ENCODE measurements around the gene CCDC85A. TPM values are rescaled to one million over a fixed set of nuclear protein-coding genes. Genes with fewer than 3 reads are reported as not detected.
"Not testable (repeated sequence)": the region's sequence is repeated elsewhere in the genome, so short reads cannot be mapped to it uniquely, and the experiment has no call there.

The CCDC85A gene
- total RNA-seq: not detected

DNA sequence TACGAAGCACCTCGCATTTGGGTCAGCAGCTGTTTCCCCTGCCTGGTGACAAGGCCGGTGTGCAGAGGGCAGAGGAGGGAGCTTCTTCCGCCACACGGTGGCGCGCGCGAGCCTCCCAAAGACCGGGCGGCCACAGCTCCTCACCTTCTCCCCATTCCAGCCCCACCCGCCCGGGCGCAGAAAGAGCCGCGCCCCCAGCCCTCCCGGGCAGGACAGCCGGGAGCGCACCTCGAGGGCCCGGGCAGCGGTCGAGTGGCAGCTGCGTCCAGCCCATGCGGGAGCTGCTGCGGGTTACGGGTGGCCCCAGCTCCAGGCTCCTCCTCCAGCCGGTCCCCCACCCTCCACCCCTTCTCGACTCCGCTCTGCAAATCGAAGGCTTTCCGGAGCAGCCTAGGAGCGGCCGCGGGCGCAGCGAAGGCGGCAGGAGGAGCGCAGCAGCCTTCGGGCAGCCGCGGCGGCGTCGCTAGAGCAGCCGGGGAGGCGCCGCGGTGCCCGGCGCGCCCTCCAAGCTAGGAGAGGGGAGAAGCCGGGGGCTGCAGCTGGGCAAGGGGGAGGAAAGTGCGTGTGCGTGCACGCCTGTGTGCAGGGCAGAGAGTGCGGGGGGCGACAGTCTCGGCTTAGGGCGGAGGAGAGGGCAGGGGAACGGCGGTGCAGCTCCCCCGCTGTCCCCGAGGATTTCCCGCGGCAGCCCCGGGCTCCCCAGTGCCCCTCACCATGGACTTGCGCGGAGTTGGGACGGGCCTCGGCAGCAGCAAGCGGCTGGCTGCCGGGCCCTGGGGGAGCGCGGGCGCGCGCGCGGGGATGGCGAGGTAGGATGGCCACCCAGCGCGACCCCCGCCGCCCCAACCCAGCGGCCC lies at the start of gene CCDC85A:
Gene CCDC85A (plus strand): TSS at position 348 of the 857 bp plus-strand sequence. CDS start 635 bp downstream, outside the sequence.
- H3K4me3 Mint-ChIP-seq: peak within 1 kb of the TSS; percentile 48
- ATAC-seq (ENCODE audit: low read depth) (peak; percentile 95), DNase-seq (peak; percentile 84)
- POLR2A ChIA-PET: no interaction called here
- peaks cover 4% of the 10 kb centered on the region for H3K4me1 Mint-ChIP-seq
- no peak within 1 kb of the TSS for H3K27ac Mint-ChIP-seq
- no peaks in the 10 kb centered on the region for H3K9me3 Mint-ChIP-seq
- H3K36me3 Mint-ChIP-seq: no peaks in the 10 kb centered on the region
- peaks cover 50% of the 10 kb centered on the region for H3K27me3 Mint-ChIP-seq

DNA sequence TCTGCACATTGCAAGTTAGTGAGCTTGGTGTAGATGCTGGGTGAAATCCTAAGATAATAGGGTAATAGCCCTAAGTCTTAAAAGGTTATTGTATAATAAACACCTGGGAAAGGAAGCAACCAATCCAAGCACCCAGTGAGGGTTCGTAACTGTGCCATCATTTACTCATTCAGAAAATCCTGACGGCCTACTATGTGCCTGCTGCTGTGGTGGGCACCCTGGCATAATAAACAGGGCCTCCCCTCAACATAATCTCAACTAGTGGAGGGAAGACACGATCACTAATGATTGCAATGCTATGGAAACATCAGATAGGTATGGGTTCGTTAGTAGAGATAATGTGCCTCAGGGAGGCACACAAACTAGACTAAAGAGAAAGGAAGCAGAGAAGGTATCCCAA lies 48.9 kb upstream of the CCDC85A start:
- POLR2A ChIA-PET: no interaction called here
- Mint-ChIP-seq H3K4me1 (no peaks in the 10 kb centered on the region), H3K36me3 (no peaks in the 10 kb centered on the region), H3K9me3 (peaks cover 3% of the 10 kb centered on the region), H3K27me3 (no peaks in the 10 kb centered on the region), H3K27ac (no peak overlapping the region), H3K4me3 (no peak overlapping the region)
- ATAC-seq (ENCODE audit: low read depth) (no peak), DNase-seq (no peak)

DNA sequence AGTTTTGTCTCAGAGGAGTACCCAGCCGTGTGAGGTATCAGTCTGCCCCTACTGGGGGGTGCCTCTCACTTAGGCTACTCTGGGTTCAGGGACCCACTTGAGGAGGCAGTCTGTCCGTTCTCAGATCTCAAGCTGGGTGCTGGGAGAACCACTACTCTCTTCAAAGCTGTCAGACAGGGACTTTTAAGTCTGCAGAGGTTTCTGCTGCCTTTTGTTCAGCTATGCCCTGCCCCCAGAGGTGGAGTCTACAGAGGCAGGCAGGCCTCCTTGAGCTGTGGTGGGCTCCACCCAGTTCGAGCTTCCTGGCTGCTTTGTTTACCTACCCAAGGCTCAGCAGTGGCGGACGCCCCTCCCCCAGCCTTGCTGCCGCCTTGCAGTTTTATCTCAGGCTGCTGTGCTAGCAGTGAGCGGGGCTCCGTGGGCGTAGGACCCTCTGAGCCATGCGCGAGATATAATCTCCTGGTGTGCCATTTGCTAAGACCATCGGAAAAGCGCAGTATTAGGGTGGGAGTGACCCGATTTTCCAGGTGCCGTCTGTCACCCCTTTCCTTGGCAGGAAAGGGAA lies 41.2 kb upstream of the CCDC85A start:
- H3K27me3 Mint-ChIP-seq; H3K4me1 Mint-ChIP-seq; ATAC-seq (ENCODE audit: low read depth); H3K4me3 Mint-ChIP-seq; H3K9me3 Mint-ChIP-seq; H3K27ac Mint-ChIP-seq; H3K36me3 Mint-ChIP-seq; DNase-seq; POLR2A ChIA-PET: not testable (repeated sequence)

DNA sequence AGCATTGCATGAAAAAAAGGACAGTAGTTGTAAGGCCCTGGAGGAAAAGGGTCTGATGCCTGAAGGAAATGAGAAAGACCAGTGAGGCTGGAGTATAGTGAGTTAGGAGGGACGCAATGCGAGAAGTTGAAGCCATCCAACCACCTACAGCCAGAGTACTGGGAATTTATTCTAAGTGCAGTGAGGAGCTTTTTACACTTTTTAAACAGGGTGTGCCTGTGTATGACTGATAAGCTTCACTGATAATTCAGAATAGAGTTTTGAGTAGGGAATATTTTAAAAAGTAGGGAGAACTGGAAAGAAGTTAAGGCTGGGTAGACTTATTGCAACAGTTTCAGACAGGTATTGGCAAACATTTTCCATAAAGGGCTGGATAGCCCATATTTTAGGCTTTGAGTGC lies 35.9 kb upstream of the CCDC85A start:
- Mint-ChIP-seq H3K27me3 (no peaks in the 10 kb centered on the region), H3K36me3 (no peaks in the 10 kb centered on the region)
- POLR2A ChIA-PET: no interaction called here

DNA sequence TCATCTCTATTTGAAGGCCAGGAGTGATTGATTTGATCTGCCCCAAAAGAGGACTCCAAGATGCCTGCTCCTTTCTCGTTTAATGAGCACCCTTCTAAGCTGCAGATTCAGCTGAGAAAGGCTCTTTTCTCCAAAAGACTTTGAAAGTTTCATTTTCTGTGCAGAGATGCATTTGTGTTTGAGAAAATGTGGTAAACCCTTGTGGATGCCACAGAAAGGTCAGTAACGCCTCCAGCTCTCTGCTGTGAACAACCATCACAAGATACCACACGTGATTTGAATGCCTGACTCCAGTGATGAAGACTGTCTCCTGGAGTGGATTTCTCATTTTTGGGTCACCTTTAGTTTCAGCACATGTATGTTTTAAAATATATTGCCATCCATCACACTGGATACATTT lies 35.0 kb upstream of the CCDC85A start:
- H3K4me3 Mint-ChIP-seq: no peak overlapping the region
- no peak for DNase-seq
- no peak overlapping the region for H3K27ac Mint-ChIP-seq
- H3K36me3 Mint-ChIP-seq: no peaks in the 10 kb centered on the region
- H3K9me3 Mint-ChIP-seq: no peaks in the 10 kb centered on the region
- POLR2A ChIA-PET: no interaction called here
- ATAC-seq (ENCODE audit: low read depth): no peak
- H3K4me1 Mint-ChIP-seq: no peaks in the 10 kb centered on the region
- H3K27me3 Mint-ChIP-seq: no peaks in the 10 kb centered on the region

More for the DNA sequence above, 35.9 kb upstream of the CCDC85A start:
- Mint-ChIP-seq H3K27ac (no peak overlapping the region), H3K4me1 (no peaks in the 10 kb centered on the region), H3K9me3 (peaks cover 2% of the 10 kb centered on the region), H3K4me3 (no peak overlapping the region)
- no peak for DNase-seq
- no peak for ATAC-seq (ENCODE audit: low read depth)

DNA sequence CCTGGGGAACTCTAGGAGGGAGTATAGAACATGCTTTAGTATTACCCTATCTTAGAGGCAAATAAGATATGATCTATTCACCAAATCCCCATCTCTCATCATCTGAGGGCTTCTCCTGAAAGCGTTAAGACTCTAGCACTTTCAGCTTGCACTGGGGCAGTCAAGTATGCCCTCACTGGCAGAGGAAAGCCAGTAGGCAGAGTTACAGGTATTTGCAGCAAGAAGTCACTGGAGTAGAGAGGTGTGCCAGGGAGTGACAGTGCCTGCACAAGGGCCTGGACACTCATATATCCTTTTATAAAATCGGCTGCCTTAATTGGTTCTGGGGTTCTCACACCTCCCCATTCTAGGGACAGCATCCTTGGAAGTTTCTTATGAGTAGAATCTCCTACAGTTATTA lies 31.9 kb upstream of the CCDC85A start:
- no peak for ATAC-seq (ENCODE audit: low read depth)
- H3K27ac Mint-ChIP-seq: no peak overlapping the region
- POLR2A ChIA-PET: no interaction called here
- H3K4me3 Mint-ChIP-seq: no peak overlapping the region
- no peaks in the 10 kb centered on the region for H3K4me1 Mint-ChIP-seq
- no peak for DNase-seq
- H3K27me3 Mint-ChIP-seq: no peaks in the 10 kb centered on the region
- H3K36me3 Mint-ChIP-seq: no peaks in the 10 kb centered on the region
- H3K9me3 Mint-ChIP-seq: no peaks in the 10 kb centered on the region

DNA sequence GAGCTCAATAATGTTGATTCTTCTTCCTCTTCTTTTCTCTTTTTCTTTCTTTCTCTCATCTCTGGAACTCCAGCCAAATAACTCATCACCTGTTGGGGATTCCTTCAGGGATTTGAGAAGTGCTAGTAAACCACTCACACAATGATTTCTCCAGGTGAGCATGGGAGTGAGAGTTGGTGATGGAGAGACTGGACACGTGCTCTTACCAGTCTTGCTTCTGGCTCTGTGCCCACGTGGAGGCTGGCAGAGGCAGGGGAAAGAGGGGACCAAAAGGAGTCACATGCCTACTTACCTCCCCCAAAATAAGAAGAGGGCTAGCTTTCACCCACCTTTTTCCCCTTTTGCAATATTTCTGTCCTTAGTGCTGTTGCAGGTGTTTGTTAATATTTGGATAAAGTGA lies 28.6 kb upstream of the CCDC85A start:
- DNase-seq: no peak
- Mint-ChIP-seq H3K4me1 (no peaks in the 10 kb centered on the region), H3K27me3 (no peaks in the 10 kb centered on the region), H3K36me3 (no peaks in the 10 kb centered on the region), H3K4me3 (no peak overlapping the region), H3K9me3 (no peaks in the 10 kb centered on the region), H3K27ac (no peak overlapping the region)
- no peak for ATAC-seq (ENCODE audit: low read depth)
- POLR2A ChIA-PET: no interaction called here

DNA sequence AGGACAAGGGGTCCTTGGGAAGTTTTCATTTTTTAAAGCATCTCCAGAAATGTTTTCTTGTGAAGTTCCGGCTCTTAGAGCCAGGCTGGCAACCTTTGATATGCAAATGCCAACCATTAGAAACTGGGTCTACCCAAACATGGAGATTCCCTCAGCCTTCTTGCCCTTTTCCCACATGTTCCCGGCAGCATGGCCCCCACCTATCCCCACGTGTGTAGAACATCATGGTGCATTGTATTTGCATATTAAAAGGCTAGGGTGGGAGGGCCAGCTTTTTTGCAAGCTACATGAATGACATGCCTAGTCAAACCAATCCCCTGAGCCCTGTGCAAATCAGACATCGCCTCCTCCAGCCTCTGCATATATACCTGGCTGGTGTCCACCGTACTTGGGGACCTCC lies 23.9 kb upstream of the CCDC85A start:
- H3K27me3 Mint-ChIP-seq, H3K4me1 Mint-ChIP-seq: not testable (repeated sequence)

DNA sequence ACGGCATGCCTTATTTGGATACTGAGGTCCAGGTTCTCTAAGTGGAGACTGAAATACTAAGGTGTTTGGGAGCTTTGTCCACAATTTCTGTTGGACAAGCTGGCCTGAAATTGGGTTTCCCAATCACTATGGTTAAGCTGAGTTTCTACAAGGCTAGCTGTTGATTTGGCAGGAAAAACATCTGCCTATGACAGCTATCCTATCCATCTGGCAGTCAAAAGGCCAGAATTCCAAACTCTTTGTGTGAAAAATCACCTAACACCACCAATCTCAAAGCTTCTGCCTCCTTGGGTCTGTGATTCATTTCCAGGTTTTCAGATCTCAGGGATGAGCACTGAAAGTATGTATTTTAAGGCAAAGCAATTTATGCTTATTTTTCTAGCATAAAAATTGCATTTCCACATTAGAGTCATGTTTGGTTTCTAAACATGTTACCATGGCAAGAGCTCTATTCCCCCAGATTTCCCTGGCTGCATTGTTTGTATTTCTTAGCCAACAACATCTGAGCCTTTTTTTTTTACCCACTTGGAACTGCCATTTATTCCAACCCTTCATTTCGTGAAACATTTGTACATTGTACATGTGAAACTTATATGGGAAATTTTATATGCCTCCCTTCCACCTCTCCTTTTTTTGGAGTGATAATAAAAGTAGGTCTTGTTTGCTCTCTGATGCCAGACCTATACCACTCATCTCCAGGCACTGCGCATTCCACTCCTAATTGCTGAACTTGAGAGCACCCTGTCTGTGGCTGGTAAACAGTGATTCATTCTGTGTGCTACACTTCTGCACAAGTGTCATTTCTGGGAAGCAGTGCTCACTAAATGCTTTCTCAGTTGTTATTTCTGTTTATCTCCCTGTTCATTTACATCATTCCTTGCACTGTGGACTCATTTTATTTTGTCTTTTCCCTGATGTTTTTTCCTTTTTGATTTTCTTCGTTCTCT lies 15.9 kb upstream of the CCDC85A start:
- no peak for ATAC-seq (ENCODE audit: low read depth)
- no peak for DNase-seq
- Mint-ChIP-seq H3K36me3 (no peaks in the 10 kb centered on the region), H3K9me3 (no peaks in the 10 kb centered on the region), H3K27ac (no peak overlapping the region), H3K4me1 (no peaks in the 10 kb centered on the region), H3K4me3 (no peak overlapping the region), H3K27me3 (no peaks in the 10 kb centered on the region)
- POLR2A ChIA-PET: no interaction called here

More for the DNA sequence above, 23.9 kb upstream of the CCDC85A start:
- H3K4me3 Mint-ChIP-seq; H3K27ac Mint-ChIP-seq; H3K9me3 Mint-ChIP-seq; DNase-seq; POLR2A ChIA-PET; ATAC-seq (ENCODE audit: low read depth); H3K36me3 Mint-ChIP-seq: not testable (repeated sequence)

DNA sequence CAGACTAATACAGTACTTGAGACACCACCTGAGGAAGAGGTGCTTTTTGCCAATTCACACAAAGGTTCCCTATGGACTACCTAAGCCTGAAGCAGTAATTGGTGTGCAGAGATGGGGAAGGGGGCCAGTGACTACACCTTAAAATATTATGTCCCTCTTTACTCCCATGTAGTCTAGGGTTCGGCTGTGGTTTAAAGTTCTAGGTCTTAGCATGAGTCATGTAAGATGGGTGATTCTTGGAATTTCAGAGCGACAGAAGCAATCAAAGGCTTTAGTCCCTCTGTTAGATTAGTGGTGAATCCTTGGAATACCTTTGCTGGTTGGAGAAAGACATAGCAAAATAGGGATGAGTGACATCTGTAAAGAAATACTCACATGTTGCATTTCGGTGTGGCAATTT lies 14.3 kb upstream of the CCDC85A start:
- Mint-ChIP-seq H3K9me3 (no peaks in the 10 kb centered on the region), H3K36me3 (no peaks in the 10 kb centered on the region), H3K4me1 (no peaks in the 10 kb centered on the region), H3K27ac (no peak overlapping the region), H3K4me3 (no peak overlapping the region), H3K27me3 (no peaks in the 10 kb centered on the region)
- DNase-seq (no peak), ATAC-seq (ENCODE audit: low read depth) (no peak)
- POLR2A ChIA-PET: no interaction called here

DNA sequence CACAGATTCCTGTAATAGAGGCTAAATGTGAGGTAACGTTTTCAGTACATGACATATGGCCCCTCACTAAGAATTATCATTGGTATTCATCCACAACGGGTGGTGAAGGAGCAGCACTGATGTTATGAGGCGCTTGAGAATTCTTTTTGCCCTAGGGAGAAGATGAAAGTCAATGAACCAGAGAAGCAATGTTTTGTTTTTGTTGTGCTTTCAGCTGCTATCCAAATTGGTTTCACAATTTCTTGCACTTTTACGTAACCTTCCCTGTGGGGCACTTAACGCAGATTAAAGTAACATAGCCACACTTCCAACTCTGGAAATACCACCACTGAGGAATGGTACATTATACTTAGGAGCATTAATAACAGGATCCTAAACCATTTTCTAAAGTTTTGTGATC lies 13.3 kb upstream of the CCDC85A start:
- Mint-ChIP-seq H3K27me3 (no peaks in the 10 kb centered on the region), H3K4me3 (no peak overlapping the region), H3K27ac (no peak overlapping the region), H3K4me1 (no peaks in the 10 kb centered on the region), H3K9me3 (no peaks in the 10 kb centered on the region), H3K36me3 (no peaks in the 10 kb centered on the region)
- no peak for ATAC-seq (ENCODE audit: low read depth)
- POLR2A ChIA-PET: no interaction called here
- DNase-seq: no peak

DNA sequence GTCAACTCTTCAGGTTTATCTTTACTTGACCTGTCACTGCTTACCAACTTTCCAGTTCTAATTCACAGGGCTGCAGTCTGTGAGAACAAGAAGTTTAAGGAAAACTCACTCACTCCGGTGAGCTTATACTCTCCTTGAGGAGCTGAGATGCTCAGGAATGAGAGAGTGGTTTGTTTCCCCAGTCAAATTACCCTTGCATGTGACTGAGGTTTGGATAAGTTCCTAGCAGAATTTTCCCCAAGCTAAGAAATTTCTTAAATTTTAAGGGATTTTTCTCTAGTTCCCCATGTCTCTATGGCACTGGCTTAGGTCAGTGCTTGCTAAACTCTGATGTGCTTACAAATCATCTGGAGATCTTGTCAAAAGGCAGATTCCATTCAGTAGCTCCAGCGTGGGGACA lies 12.8 kb upstream of the CCDC85A start:
- no peaks in the 10 kb centered on the region for H3K27me3 Mint-ChIP-seq
- H3K4me3 Mint-ChIP-seq: no peak overlapping the region
- POLR2A ChIA-PET: no interaction called here
- no peak for ATAC-seq (ENCODE audit: low read depth)
- no peaks in the 10 kb centered on the region for H3K9me3 Mint-ChIP-seq
- H3K36me3 Mint-ChIP-seq: no peaks in the 10 kb centered on the region
- no peak for DNase-seq
- no peaks in the 10 kb centered on the region for H3K4me1 Mint-ChIP-seq
- no peak overlapping the region for H3K27ac Mint-ChIP-seq

DNA sequence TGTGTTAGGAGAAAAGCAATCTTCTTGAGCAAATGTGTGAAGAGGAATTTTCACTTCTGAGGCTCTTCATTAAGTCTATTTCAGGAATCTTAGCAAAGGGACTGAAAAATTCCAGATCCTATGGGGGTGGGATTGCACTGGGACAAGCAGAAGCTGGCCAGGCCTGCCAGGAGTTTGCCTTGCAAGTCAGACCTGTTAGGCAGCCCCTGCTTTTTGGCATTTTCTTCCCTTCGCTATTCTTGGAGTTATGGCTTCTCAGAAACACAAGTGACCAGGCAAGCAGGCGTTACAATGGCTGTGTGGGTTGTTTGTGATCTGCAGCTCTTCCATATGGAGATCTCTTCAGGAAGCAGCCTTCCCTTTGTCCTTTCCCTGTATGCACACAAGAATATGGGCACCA lies 8.0 kb upstream of the CCDC85A start:
- H3K27ac Mint-ChIP-seq: no peak overlapping the region
- no peaks in the 10 kb centered on the region for H3K4me1 Mint-ChIP-seq
- POLR2A ChIA-PET: no interaction called here
- no peak overlapping the region for H3K4me3 Mint-ChIP-seq
- H3K36me3 Mint-ChIP-seq: no peaks in the 10 kb centered on the region
- ATAC-seq (ENCODE audit: low read depth) (no peak), DNase-seq (no peak)
- H3K9me3 Mint-ChIP-seq: no peaks in the 10 kb centered on the region
- H3K27me3 Mint-ChIP-seq: peaks cover 8% of the 10 kb centered on the region

All from activated naive CD8-positive, alpha-beta T cell treated with anti-CD3 and anti-CD28 coated beads, Interleukin-2, amount 10 ng/mL, durations not matched to agents 7 days and 5 days (primary cell).